HG02798 (cell line): ENCODE data around the gene FNDC3A.
"Not testable (repeated sequence)": the region's sequence is repeated elsewhere in the genome, so short reads cannot be mapped to it uniquely, and the experiment has no call there.

Source experiments
- ATAC-seq: cut with Tn5 transposase; IDR thresholded peaks from one replicate; pipeline ENCODE4 v1.9.1; 2021; ENCODE audit warnings: mild to moderate bottlenecking; ENCODE audit not compliant: unreplicated experiment, poor library complexity

Gene FNDC3A

DNA sequence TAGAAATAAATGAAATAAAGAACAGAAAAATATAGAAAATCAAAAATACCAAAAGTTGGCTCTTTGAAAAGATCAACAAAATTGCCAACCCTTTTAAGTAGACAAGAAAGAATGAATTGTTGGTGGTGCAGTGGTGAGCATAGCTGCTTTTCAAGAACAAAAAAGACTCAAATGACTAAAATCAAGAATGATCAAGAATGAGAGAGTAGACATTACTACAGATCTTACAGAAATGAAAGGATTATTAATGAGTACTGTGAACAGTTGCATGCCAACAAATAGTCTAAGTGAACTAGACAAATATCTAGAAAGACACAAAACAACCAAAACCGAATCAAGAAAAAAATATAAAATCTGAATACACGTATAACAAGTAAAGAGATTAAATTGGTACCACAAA is 53.9 kb downstream of the FNDC3A start:
- ATAC-seq: no peak

DNA sequence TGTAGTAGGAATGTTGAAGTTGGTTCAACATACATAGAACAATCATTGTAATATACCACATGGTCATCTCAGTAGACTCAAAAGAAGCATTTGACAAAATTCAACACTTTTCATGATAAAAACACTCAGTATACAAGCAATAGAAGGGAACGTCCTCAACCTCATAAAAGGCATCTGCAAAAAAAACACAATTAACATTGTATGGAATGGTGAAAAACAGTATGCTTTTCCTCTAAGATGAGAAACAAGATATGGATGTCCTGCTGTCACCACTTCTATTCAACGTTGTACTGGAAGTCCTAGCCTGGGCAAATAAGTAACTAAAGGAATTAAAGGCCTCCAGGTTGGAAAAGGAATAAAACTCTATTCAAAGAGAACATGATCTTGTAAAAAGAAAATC is 54.5 kb downstream of the FNDC3A start:
- no peak for ATAC-seq

DNA sequence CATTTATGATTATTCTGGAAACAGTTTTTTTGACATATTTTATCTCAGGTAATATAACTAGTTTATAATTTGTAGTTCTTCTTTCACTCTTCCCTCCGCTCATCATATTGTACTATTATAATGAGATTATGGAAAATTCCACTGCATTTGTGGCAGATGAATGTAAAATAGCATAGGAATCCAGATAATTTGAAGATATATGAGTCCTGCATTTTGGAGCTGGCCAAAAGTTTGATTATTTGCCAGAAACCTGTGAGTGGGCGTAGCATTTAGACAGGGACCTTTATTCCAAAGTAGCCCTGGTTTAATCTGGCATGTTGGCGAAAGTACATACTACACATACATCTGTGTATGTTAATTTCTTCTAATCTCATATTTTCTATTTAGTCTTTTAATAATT is 65.2 kb downstream of the FNDC3A start:
- no peak for ATAC-seq

DNA sequence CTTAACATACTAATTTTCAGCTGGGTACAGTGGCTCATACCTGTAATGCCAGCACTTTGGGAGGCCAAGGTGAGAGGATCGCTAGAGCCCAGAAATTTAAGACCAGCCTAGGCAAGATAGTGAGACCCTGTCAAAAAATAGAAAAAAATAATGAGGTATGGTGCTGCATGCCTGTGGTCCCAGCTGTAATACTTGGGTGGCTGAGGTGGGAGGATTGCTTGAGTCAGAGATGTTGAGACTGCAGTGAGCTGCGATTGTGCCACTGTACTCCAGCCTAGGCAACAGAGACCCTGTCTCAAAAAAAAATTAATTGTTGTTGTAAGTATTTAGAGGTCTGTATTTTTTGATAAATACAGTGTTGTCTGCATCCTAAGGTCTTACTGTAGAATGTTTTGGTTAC is 66.8 kb downstream of the FNDC3A start:
- no peak for ATAC-seq

DNA sequence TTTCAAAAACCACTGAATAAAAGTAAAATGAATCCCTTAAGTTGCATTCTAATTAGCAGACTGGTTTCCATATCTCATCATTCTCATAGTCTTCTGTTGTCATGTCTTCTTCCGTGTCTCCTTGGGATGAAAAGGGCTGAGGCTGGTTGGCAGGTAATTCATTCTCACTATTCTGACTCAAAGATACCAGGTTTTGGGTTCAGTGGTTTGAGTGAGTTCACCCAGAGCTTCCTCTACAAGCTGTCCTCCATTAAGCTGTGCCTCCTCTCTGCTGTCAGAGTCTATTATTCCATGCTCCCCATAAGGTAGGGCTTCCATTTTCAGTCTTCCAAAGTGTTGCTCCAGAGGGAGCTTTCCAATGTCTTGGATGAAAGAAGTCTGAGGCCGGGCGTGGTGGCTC is 68.3 kb downstream of the FNDC3A start:
- ATAC-seq: no peak

DNA sequence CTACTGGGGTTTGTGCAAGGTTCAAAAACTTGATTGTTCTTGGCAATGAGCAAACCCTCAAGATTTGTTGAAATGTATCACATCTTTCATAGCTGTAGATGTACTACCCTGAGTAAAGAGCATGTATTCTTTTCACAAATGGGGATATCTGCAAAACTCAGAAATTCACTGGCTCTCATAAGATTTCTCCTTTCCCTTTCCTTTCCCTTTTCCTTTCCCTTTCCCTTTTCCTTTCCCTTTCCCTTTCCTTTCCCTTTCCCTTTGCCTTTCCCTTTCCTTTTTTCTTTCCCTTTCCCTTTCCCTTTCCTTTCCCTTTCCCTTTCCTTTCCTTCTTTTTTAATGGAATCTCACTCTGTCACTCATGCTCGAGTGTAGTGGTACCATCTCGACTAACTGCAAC is 69.1 kb downstream of the FNDC3A start:
- no peak for ATAC-seq

DNA sequence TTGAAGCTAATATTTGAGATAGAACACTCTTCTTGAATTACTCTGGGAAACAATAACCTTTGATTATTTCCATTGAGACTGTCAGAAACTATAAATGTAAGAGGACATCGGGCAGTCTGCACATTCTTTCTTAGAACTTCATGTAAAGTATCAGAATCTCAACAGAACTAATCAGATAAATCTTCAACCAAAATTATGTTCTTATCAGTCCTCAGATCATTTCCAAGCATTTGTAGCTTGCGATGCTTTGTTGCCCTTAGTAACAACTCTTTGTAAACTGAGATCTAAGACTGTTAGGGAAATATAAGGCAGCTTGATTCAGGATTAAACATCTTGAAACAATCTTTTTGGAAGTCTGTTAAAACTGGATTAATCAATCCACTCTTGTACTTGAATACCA is 70.3 kb downstream of the FNDC3A start:
- ATAC-seq: no peak

DNA sequence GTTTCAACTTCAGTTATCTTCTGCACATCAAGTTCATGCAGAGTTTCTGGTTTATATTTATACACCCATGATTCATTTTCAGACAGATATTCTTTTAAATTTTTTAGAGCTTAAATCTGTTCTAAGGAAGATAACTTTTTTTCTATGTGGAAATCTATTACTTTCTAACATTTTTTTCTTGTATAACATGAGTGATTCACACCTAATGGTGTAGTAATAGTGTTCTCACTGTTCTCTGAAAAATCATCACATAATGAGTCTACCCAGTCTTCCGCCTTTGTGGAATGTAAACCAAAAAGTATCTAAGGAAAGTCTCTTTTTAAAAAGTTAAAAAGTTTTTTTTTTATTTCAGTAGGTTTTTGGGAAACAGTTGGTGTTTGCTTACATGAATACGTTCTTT is 70.8 kb downstream of the FNDC3A start:
- no peak for ATAC-seq

DNA sequence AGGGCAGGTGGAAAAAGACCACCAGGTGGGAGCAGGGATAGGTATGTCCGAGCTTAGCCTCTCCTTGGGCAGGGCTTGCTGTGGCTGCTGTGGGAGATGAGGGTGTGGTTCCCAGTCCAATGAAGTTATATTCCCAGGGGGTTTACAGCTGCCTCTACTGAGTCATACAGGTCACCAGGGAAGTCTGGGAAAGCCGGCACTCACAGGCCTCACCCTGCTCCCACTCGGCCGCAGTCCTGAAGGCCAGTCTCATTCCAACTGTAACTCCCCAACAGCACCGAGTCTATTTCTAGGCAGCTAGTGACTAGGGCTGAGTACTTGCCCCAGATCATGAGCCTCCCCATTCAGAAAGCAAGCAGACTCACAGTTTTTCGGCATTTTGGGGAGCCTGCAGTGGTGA is 77.1 kb downstream of the FNDC3A start:
- no peak for ATAC-seq

DNA sequence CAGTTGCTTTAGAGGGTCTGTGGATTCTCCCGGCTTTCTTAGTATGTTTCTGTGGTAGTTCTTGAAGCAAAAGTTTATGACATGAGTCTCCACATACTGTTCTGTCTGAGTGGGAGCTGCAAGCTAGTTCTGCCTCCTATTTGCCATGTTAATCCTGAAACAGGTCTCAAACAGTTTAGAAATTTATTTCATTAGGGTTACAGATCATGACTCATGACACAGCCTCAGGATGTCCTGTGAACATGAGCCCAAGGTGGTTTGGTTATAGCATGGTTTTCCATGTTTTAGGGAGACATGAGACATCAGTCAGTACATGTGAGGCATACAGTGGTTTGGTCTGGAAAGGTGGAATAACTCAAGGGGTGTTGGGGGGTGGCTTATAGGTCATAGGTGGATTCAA is 77.5 kb downstream of the FNDC3A start:
- no peak for ATAC-seq

DNA sequence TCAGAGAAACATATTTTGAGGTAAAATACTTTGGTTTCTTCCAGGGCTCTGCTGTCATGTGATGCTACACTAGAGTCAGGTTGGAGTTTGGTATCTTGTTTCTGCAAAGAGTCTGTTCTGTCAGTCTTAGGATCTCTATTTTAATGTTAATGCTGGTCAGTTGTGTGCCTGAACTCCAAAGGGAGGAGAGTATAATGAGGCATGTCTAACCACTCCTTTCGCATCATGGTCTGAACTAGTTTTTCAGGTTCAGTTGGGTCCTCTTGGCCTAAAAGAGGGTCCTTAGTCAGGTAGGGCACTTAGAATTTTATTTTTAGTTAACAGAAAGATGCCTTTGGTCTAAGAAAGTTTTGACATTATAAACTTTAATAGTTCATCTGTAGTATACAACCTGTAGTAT is 78.2 kb downstream of the FNDC3A start:
- no peak for ATAC-seq

DNA sequence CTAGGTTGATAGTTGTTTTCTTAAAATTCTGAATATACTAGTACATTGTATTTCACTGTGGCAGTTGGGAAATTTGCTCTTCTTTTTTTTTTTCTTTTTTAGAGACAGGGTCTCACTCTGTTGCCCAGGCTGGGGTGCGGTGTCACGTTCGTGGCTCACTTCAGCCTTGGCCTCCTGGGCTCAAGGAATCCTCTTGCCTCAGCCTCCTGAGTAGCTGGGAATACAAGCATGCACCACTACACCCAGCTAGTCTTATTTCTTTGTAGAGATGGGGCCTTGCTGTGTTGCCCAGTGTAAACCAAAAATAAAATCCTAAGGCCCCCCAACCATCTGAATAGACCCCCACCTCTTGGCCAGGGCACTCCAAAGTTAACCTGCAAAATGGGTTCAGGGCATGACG is 79.3 kb downstream of the FNDC3A start:
- ATAC-seq: no peak

DNA sequence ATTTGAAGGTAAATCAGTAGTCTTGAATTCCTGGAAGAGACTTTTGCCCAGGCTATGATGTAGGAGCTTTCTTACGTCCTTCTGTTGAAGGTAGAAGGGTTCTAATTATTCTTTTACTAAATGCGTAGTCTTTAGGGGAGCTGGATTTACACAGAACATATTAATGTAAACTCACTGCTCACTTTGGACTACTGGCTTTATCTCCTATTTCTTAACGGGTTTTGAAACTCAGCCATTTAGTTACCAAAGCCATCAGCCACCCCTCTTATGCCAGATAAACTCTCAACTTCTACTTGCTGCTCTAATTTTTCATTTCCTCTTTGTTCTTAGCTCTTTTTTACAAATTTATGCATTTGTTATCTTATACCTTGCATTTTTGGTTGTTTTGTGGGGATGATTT is 81.5 kb downstream of the FNDC3A start:
- no peak for ATAC-seq

DNA sequence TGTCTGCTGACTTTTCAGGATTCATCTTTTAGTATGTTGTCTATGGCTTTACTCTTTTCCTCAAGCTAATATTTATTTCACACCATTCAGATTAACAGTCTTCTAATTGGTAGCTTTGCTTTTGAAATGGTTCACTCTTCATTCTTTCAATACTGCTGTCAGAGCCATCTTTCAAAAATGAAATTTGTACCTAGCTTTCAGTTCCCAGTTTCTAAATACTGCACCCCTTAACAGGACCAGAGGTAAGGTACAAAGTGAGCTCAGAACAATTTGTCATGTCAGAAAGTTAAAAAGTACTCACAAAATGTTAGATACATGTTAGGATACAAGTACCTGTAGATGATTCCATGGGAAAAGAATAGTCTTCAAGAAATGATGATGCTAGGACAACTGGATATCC is 83.0 kb downstream of the FNDC3A start:
- no peak for ATAC-seq

DNA sequence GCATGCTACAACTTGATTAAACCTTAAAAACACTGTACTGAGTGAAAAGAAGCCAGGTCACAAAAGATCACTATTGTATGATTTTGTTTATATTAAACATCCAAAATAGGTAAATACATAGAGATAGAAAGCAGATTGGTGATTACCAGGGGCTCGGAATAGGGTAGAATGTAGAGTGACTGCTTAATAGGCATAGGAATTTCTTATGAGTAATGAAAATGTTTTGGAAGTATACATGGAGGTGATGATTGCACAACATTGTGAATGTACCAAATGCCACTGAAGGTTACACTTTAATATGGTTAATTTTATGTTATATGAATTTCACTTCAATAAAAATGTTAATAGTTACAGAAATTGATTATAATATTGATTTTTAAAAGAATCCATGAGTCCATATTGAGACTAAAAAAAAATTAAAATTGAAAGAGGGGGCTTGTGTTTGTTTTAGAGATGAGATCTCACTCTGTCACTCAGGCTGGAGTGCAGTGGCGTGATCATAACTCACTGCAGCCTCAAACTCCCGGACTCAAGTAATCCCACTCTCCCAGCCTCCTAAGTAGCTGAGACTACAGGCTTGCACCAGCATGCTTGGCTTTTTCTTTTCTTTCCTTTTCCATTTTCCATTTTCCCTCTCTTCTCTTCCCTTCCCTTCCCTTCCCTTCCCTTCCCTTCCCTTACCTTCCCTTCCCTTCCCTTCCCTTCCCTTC is 85.1 kb downstream of the FNDC3A start:
- no peak for ATAC-seq

DNA sequence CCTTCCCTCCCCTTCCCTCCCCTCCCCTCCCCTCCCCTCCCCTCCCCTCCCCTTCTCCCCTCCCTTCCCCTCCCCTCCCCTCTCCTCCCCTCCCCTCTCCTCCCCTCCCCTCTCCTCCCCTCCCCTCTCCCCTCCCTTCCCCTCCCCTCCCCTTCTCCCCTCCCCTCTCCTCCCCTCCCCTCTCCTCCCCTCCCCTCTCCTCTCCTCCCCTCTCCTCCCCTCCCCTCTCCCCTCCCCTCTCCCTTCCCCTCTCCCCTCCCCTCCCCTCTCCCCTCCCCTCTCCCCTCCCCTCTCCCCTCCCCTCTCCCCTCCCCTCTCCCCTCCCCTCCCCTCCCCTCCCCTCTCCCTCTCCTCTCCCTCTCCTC is 85.7 kb downstream of the FNDC3A start:
- not testable (repeated sequence) for ATAC-seq

DNA sequence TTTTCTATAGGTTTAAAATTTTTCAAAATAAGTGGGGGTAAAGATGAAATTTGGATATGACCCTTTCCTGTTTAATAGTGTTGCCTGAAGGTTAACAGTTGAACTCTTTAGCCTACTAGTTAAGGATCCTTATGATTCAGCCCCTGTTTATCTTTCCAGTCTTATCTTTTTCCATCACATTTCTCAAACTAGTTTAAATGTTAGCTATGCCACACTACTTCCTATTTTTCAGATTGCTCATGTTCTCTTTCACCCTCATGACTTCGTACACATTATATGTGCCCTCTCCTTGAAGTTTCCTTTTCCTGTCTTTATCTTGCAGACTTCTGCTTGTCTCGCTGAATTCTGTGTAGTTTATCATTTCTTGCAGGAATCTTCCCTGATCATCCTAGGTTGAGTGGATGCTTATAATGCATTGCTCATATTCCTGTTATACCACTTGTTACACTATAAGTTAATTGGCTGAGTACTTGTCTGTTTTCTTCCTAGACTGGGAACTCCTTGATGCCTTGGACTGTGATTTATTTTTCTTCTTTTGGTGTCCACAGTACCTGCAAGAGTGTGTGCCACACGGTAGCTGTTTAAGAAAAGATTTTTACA is 86.7 kb downstream of the FNDC3A start:
- ATAC-seq: no peak

DNA sequence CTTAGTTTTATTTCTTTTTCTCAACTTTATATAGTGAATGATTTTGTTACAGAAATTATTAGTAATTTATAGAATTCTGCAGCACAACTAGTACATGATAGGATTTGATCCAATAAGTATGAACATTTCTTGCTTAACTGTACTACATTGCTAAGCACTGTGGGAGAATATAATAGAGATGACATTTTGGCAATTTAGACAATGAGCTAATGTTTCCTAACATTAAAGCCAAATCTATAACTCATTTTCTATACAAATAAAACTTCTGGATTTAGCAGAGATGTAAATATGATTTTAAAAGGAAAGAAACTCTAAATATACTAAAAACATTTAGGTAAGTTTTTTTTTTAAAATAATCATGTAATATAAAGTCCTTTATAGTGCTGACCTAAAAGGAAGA is 87.3 kb downstream of the FNDC3A start:
- no peak for ATAC-seq

DNA sequence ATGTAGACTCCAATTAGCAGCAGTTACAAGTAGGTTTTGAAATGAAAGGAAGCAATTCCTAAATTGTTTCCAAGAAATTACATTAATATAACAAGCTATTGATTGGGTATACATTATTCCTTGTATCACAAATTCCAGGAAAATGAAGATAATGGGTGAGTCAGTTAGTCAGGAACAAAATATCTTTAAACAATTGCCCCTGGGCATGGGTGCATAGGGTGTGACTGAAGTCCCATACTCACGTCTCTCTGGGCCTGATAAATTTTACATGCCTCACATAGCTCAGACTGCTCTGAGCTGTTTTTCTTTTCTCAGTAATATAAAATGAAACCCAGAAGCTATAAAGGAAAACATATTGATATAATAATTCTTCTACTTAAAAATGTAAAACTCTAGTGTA is 87.8 kb downstream of the FNDC3A start:
- ATAC-seq: no peak

DNA sequence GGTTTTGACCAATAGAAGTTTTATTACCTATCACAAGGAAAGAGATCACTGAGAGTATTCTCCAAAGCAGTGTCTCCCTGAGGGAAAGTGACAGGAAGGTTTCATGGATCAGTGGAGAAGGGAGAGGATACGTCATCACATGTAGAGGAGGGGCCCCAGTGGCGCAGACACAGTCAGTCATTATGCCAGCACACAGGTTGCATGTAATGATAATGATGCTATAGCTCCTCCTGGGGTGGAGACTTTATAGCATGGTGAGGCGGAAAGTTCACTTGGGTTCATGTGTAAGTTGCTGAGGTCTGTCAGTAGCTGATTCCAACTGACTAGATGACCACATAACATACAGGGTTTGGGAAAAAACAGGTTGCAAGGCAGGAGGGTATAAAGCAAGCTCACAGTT is 88.8 kb downstream of the FNDC3A start:
- no peak for ATAC-seq

DNA sequence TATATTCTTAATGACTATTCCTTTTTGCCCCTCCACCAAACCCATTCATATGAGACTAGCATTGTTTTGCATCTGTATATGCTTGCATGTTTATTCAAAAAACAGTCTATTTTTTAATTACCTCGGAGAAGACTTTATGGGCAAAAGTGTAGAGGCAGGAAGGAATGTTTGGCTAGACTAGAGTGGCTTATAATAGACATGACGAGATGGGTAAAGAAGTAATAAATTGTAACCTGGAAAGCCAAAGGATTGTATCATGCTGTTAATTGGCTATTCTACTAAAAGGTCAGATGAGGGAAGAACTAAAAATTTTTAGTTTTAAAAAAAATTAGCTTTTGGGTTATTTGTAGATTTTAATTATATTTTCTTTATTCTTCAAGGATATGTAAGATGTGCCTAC is 91.1 kb downstream of the FNDC3A start:
- no peak for ATAC-seq

DNA sequence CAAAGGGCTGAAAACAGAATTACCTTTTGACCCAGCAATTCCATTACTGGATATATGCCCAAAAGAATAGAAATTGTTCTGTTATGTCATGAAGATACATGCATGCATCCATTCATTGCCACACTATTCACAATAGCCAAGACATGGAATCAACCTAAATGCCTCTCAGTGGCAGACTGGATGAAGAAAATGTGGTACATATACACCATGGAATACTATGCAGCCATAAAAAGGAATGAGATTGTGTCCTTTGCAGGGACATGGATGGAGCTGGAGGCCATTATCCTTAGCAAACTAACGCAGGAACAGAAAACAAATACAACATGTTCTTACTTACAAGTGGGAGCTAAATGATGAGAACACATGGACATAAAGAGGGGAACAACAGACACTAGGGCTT is 92.8 kb downstream of the FNDC3A start:
- not testable (repeated sequence) for ATAC-seq

DNA sequence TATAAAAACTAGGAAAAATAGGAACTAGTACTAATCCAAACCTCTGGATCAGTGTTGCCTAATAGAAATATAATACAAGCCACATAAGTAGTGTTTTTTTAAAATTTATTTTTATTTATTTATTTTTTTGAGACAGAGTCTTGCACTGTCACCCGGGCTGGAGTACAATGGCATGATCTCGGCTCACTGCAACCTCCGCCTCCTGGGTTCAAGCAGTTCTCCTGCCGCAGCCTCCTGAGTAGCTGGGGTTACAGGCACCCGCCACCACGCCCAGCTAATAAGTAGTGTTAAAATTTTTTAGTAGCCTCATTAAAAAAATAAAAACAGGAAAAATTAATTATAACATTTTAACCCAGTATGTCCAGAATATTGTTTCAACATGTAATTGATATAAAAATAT is 94.3 kb downstream of the FNDC3A start:
- ATAC-seq: not testable (repeated sequence)
